AML-193 (cell line): ENCODE data around the gene MAP4K3.
A peak's percentile ranks its signal among the peaks of the same experiment; 100 is the strongest.

Experiments used
- DNase-seq, 2 experiments: peaks; one replicate each; lab custom pipeline; 2025; lab: John Stamatoyannopoulos, UW

MAP4K3 gene

GRCh38 chr2:39436592-39437521, at the start of gene MAP4K3:
Gene MAP4K3 (minus strand): TSS chr2:39437285. CDS start chr2:39436987, 298 bp downstream.
- DNase-seq = peak; percentile 82 to 83

- no peak for DNase-seq
Observed at GRCh38 chr2:39486071-39486470, 49.0 kb upstream of the MAP4K3 start.

GRCh38 chr2:39484620-39485495, 47.8 kb upstream of the MAP4K3 start:
- no peak for DNase-seq

GRCh38 chr2:39484206-39484605, 47.1 kb upstream of the MAP4K3 start:
- no peak for DNase-seq

- peak; percentile 13 for DNase-seq
Observed at GRCh38 chr2:39483534-39483933, 46.4 kb upstream of the MAP4K3 start.

GRCh38 chr2:39481611-39482010, 44.5 kb upstream of the MAP4K3 start:
- DNase-seq = no peak

GRCh38 chr2:39479696-39480095, 42.6 kb upstream of the MAP4K3 start:
- no peak for DNase-seq

GRCh38 chr2:39479053-39479670, 42.1 kb upstream of the MAP4K3 start:
- no peak for DNase-seq

GRCh38 chr2:39476524-39476923, 39.4 kb upstream of the MAP4K3 start:
- DNase-seq = peak in 1 of 2 experiments; percentile 5

- DNase-seq = no peak
Observed at GRCh38 chr2:39475006-39475405, 37.9 kb upstream of the MAP4K3 start.

GRCh38 chr2:39470580-39470979, 33.5 kb upstream of the MAP4K3 start:
- no peak for DNase-seq

GRCh38 chr2:39469807-39470206, 32.7 kb upstream of the MAP4K3 start:
- DNase-seq = no peak

GRCh38 chr2:39468579-39469451, 31.7 kb upstream of the MAP4K3 start:
- DNase-seq = no peak

- DNase-seq = no peak
Observed at GRCh38 chr2:39466311-39466710, 29.2 kb upstream of the MAP4K3 start.

GRCh38 chr2:39464864-39465263, 27.8 kb upstream of the MAP4K3 start:
- no peak for DNase-seq

GRCh38 chr2:39455826-39456225, 18.7 kb upstream of the MAP4K3 start:
- DNase-seq = no peak

GRCh38 chr2:39452396-39452795, 15.3 kb upstream of the MAP4K3 start:
- no peak for DNase-seq

GRCh38 chr2:39451954-39452353, 14.9 kb upstream of the MAP4K3 start:
- no peak for DNase-seq

GRCh38 chr2:39448169-39448502, 11.1 kb upstream of the MAP4K3 start:
- DNase-seq = no peak

- no peak for DNase-seq
Observed at GRCh38 chr2:39447266-39448168, 10.4 kb upstream of the MAP4K3 start.
